ENCODE results near the gene CDH4.

Gene CDH4

DNA sequence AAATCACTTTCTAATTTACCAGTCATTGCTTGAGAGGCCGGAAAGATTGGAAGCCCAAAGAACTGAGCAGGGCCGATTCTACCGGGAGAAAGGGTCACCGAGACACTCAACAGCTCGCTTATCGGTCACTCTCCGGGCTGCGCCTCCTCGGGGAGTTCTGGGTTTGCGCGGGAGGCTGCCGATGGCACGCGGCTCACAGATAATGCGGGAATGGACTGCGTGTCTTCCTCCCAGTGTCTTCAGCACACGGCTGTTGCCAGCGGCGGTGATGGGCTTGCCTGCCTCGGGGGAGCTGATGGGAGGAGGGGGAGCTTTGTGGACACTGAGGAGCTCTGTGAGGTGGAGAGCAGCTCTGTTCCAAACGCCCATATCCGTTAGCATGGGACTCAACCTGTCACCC lies 314.6 kb downstream of the CDH4 start:
- no peak for FAIRE-seq

GRCh38 chr20:61567204-61567603 lies 315.1 kb downstream of the CDH4 start:
- no peak for FAIRE-seq

GRCh38 chr20:61569825-61570224 lies 317.8 kb downstream of the CDH4 start:
- no peak for FAIRE-seq

DNA sequence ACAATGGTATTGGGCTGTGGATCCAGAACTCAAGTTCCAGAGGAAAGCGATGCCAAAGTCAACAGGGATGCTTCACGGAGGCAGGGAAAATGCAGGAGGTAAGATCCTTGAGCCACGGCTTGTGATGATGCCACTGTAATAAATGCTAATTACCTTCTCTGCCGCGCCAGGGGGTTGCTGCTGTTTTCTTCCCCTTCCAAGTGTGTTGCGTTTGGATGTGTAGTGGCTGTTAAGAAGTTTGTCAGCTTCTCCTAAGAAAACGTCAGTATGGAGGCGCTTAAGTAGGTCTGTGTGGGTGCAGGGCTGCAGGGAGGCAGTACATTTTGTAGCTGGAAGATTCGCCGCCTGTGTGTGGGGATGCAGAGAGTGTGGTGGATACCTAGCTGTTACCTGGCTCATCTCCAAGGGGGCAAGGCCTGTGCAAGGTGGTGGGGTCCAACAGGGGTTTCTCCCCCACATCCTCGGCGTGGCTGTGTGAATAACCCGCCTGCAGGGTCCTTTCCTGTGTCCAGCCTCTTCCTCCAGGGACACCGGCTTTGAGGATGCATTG lies 318.7 kb downstream of the CDH4 start:
- no peak for FAIRE-seq

- no peak for FAIRE-seq
These were observed 319.2 kb downstream of the CDH4 start for GRCh38 chr20:61571221-61571620.

DNA sequence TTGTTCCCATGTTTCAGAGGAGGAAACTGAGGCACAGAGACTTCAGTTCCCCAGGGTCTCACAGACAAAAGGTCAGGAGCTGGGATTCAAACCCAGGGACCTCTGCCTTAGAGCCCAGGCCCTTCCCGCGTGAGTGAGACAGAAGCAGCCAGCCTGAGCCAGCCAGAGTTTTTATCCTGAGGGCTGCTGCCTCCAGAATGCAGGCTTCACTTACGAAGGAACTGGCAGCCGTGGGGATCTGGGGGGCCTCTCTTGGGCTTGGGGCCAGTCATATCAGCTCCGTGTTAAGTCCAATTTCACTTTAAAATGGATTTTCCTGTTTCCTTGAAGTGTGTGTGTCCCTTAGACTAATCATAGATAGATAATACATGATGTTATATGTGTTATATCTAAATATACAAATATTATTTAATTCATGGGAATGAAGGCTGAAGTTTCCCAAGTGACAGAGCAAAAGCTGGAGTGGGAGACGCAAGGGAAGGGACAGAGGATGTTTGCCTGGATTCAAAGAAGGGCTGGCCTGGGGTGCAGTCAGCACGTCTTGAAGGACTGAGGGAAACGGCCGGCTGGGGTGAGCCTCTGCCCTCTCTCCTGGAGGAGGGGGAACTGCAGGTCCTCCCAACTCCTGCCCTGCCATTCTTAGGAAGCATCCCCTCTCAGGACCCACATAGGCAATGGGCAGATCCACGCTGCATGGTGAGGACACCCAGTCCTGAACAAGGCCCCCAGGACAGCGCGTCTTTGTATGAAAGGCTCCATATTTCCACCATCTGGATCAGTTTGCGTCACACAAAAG lies 320.1 kb downstream of the CDH4 start:
- FAIRE-seq, result no peak

DNA sequence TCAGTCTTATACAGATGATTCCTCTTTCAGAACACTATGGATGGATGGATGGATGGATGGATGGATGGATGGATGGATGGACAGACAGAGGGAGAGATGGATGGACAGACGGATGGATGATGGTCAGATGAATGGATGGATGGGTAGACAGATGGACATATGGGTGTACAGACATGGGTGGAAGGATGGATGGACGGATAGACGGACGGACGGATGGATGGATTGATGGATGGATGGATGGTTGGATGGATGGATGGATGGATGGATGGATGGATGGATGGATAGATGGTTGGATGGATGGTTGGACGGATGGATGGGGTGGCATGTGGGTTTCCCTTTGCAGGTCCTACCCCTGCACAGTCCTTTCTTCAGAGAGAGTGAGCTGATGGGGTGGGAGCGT lies 320.7 kb downstream of the CDH4 start:
- FAIRE-seq, result no peak

DNA sequence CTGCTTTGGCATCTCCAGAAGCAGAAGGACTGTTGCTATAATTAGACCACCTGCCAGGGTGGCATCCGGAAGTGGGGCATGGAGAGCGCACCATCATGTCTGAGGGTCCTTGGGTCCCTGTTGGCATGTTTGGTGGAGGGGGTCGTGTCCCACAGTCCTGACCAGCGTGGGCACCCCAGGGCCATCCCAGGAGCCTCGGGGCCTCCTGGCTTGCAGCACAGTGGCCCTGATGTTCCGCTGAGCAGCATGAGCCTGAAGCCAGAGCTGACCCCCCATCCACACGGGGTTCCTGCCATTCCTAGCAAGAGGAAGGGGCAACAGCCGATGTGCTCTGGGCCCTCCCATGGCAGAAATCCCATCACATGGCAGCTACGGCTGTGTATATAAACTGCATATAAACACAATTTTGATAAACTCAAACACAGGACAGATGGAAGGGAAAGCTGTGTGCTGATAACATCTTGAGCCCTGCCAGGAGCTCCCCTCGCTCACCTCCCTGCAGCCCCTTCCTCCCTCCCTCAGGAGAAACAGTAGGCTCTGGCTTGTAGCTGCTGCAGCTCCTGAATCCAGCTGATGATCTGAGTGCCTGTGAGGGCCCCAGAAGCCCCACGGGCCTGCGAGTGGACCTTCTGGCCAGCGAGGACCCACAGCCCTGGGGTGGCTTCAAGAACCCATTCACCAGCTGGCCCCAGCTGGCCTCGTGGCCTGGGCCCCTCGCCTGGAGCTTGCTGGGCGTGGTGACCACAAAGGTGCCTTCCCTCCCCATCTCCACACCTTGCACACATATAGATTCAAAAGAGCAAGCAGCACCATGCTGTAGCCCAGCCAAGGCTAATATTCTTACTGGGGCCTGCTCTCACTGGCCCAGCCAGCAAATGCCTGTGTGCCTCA lies 321.6 kb downstream of the CDH4 start:
- FAIRE-seq, result no peak

GRCh38 chr20:61575151-61575937 lies 323.3 kb downstream of the CDH4 start:
- FAIRE-seq, result no peak

GRCh38 chr20:61576372-61576771 lies 324.3 kb downstream of the CDH4 start:
- no peak for FAIRE-seq

- no peak for FAIRE-seq
These were observed 325.0 kb downstream of the CDH4 start for GRCh38 chr20:61577065-61577464.

- no peak for FAIRE-seq
These were observed 327.8 kb downstream of the CDH4 start for GRCh38 chr20:61579908-61580307.

- no peak for FAIRE-seq
These were observed 329.1 kb downstream of the CDH4 start for GRCh38 chr20:61580958-61581824.

DNA sequence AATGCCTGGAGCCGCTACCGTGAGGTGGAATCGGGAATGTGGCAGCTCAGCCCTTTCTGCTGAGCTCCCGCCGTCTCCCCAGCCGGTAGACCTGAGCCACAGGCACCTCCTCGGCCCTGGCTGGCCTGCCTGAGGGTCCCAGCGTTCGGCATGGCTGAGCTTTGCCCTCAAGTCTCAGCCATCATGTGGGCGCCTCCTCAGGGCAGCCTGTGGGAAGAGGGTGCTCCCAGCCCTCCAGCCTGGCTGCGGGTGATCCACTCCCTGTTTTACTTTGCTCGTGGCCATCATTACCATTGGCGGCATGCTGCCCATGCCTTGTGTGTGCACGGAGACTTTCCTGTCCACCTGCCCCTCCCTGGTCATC lies 329.7 kb downstream of the CDH4 start:
- no peak for FAIRE-seq

GRCh38 chr20:61582196-61582923 lies 330.3 kb downstream of the CDH4 start:
- FAIRE-seq, result no peak

DNA sequence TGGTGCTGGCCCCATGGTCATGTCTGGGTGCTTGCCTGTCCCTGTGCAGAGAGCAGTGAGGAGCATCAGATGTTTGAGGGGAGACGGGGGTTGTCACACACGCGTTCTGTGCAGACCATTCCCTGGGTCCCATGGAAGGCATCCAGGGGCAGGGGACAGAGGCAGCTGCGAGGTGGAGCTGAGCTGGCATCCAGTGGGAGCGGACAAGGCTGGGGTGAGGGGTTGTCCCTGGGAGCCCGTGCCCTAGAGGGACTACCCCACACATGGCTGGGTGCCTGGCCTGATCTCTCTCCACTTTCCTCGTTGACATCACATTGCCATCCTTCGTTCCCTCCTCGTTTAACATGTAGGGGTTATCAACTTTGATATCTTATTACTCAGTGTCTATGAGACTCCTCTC lies 331.3 kb downstream of the CDH4 start:
- no peak for FAIRE-seq

DNA sequence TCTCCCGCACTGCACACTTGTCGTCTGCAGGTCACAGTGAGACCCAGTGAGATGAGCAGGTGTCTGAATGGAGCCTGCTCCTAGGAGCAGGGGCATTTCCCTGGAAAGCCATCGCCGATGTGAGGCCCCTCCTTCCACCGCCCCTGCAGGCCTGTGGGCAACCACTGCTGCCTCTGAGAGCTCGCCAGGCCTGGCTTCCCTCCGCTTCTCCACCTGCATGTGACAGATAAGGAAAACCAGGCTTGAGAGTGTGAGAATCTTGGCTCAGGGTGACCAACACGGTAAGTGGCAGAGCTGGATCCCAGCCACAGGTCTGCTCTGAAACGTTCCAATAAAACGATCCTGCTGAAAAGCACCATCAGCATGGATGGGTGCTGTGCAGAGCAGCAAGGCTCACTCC lies 332.8 kb downstream of the CDH4 start:
- no peak for FAIRE-seq

GRCh38 chr20:61585764-61586163 lies 333.7 kb downstream of the CDH4 start:
- FAIRE-seq, result no peak

GRCh38 chr20:61587036-61587435 lies 335.0 kb downstream of the CDH4 start:
- no peak for FAIRE-seq

GRCh38 chr20:61587681-61588289 lies 335.7 kb downstream of the CDH4 start:
- FAIRE-seq, result no peak

Measured in A204.1 (cell line).